ENCODE data around the gene CHRM5.
"Not testable (repeated sequence)": the region's sequence is repeated elsewhere in the genome, so short reads cannot be mapped to it uniquely, and the experiment has no call there.

CHRM5 gene

DNA sequence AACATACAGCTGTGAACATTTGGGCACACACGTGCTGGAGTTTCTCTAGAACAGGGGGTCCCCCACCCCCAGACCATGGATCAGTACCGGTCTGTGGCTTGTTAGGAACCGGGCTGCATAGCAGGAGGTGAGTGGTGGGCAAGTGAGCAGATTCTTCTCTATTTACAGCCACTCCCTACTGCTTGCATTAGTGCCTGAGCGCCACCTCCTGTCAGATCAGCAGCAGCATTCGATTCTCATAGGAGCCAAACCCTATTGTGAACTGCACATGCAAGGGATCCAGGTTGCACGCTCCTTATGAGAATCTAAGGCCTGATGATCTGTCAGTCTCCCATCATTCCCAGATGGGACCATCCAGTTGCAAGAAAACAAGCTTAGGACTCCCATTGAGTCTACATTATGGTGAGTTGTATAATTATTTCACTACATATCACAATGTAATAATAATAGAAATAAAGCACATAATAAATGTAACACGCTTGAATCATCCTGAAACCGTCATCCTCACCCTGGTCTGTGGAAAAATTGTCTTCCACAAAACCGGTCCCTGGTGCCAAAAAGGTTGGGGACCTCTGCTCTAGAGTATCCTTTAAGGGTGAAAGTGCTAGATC, 25.8 kb downstream of the CHRM5 start:
- DNase-seq, result no peak

DNA sequence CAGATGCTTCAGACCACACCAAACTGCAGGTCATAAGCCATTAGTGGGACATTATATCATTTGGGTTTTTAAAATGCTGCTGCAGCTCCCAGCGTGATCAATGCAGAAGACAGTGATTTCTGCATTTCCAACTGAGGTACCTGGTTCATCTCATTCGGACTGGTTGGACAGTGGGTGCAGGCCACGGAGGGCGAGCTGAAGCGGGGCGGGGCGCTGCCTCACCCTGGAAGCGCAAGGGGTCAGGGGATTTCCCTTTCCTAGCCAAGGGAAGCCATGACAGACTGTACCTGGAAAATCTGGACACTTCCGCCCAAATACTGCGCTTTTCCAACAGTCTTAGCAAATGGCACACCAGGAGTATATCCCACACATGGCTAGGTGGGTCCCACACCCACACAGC, 27.4 kb downstream of the CHRM5 start:
- DNase-seq, result not testable (repeated sequence)

DNA sequence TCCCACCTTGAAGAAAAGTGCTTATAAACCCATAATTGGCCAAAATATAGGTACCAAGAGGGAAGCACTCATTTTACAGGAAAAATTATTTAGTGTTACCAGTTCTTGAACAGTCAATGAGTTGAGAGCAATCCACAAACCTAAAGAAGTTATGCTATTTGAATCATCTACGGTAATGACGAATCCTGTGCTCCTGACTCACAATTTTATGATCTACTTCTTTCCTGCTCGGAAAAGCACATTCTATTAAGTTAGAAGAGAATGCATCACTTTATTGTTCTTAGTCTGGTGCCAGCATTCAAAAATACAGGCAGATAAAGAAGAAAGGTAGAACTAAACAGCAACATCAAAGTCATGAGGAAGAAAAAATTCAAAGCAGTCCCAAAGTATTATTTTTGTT, 33.2 kb downstream of the CHRM5 start:
- DNase-seq, result no peak

DNA sequence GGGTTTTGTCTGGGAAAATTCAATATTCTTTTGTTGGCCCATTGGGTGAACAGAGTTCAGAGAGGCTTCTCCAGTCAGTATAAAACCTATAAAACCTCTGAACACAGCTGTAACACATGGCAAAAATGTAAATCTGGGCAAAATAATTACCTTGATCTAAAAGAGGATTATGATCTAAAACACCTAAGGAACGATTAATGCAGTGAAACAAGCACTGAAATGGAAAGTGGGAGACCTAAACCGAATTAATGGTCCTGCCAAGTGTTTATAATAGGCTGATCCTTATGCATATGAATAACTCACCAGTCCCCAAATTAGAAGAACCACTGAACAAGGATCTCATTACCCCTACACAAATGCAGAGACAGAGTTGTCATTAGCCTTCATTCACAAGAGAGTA, 38.1 kb downstream of the CHRM5 start:
- no peak for DNase-seq

DNA sequence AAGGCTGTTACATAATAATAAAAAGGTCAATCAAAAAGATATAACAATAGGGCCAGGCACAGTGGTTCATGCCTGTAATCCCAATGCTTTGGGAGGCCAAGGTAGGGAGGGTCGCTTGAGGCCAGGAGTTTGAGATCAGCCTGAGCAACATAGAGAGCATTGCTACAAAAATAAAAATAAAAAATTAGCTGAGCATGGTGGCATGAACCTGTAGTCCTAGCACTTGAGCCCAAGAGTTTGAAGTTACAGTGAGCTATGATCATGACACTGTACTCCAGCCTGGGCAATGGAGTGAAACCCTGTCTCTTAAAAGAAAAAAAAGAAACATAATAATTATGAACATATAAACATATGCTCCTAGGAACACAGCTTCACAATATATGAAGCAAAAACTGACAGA, 41.4 kb downstream of the CHRM5 start:
- DNase-seq, result no peak

DNA sequence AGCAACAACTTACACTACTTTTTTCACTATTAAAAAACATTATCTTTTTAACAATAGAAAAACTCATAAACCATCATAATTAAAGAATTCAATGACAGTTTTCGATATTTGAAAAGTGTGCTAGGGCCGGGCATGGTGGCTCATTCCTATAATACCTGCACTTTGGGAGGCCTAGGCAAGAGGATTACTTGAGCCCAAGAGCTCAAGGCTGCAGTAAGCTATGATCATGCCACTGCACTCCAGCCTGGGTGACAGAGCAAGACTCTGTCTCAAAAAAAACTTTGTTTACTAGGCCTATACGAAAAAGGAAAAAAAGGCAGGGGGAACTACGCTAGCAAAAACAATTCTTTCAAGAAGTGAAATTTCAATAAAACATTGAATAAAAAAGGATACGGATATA, 42.6 kb downstream of the CHRM5 start:
- no peak for DNase-seq

DNA sequence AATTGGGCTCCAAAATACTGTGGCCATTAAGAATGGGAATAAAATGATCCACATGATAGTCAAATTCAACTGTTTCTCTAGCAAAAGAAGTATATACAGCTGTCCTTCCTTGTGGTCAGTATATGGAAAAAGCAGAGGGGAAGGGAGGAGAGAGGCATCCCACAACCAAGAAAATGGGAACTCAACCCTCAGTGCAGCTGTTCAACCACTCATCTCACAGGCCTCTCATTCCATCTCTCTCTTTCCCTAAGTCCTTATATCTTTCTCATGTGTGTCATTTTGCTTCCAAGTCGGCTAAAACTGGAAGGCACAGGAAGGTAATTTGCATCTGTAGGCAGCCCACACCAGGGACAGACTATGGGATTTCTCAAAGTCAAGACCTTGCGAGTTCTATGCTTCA, 43.2 kb downstream of the CHRM5 start:
- no peak for DNase-seq

DNA sequence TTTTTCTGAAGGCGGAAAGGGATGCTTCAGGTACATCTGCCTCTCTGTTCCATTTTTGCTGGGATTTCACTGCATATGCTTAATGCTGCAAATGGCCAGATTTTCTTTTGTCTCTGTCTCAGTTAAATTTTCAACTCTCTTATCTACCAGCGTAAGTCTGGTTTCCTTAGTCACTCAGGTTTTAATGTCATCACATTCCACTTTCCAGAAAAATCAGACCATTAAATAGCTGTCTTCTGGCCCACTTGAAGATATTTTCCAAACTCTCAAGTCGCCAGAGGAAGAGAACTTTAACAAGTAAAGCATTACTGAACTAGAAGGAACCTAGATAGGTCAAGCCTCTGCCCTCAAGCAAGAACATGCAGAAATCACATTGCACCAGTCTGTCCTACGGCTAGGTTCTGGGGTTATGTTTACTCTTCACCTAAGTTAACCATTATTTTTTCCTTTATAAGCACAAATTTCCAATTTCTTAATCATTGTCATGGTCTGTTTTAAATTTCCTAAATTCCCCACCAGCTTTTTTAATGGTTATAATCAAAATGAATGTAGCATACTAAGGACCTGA, 44.2 kb downstream of the CHRM5 start:
- no peak for DNase-seq

DNA sequence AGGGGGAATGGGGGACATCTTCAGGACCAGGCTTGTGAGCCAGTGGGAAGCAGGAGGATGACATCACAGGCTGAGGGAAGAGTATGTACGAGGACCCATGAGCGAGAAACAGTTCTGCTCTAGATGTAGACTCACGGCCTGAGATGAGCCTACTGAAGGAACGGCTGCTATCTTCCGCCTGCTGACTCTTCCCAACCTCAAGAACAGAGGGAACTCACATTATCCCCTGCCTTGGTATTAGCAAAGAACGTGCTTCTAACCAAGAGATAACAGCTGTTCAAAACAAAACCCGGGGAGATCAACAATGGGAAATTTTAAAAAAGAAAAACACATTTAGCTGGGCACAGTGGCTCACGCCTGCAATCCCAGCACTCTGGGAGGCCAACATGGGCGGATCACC, 45.4 kb downstream of the CHRM5 start:
- DNase-seq, result no peak

DNA sequence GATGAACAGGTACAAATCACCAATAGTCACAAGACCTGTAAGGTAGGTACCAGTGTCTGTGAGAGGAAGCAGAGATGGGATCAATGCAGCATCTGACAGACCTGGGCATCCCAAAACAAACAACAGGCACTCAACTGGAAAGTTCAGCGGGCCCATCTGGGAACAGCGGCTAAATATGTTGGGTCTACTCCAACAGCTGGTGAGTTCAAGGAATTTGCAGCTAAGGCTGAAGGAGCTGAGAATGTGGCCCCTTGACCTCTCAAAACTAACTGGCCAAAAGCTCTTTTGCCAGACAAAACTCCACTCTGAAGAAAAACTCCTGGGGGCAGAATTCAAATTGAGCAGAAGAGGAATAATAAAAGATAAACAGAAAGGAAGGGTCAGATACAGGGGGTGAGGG, 46.3 kb downstream of the CHRM5 start:
- DNase-seq, result no peak

DNA sequence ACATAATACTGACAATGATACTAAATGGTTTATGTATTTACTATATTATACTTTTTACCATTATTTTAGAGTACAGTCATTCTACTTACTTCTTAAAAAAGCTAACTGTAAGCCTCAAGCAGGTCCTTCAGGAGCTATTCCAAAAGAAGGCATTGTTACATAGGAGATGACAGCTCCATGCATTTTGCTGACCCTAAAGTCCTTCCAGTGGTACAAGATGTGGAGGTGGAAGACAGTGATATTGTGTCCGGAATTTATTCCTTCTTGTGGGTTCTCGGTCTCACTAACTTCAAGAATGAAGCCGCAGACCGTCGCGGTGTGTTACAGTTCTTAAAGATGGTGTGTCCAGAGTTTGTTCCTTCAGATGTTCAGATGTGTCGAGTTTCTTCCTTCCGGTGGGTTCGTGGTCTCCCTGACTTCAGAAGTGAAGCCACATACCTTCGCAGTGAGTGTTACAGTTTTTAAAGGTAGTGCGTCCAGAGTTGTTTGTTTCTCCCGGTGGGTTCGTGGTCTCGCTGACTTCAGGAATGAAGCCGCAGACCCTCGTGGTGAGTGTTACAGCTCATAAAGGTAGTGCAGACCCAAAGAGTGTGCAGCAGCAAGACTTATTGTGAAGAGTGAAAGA, 49.8 kb downstream of the CHRM5 start:
- DNase-seq, result no peak

DNA sequence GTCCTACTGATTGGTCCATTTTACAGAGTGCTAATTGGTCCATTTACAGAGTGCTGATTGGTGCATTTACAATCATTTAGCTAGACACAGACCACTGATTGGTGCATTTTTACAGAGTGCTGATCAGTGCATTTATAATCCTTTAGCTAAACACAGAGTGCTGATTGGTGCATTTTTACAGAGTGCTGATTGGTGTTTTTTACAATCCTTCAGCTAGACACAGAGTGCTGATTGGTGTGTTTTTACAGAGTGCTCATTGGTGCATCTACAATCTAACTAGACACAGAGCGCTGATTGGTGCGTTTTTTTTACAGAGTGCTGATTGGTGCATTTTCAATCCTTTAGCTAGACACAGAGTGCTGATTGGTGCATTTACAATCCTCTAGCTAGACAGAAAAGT, 50.4 kb downstream of the CHRM5 start:
- DNase-seq, result not testable (repeated sequence)

DNA sequence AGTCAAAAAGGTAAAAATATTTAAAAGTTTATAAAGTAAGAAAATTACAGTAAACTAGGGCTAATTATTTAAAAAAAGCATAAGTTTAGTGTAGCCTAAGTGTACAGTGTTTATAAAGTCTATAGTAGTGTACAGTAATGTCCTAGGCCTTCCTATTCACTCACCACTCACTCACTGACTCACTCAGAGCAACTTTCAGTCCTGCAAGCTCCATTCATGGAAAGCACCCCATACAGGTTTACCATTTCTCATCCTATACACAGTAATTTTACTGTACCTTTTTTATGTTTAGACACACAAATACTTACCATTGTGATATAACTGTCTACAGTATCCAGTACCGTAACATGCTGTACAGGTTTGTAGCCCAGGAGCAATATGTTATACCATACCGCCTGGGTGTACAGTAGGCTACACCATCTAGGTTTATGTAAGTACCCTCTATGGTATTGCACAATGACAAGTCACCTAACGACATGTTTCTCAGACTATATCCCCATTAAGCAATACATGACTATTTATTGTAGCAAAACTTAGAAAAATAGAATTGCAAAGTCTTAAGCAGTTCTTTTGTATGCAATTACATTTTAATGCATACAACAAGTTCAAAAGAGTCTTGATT, 51.2 kb downstream of the CHRM5 start:
- no peak for DNase-seq

DNA sequence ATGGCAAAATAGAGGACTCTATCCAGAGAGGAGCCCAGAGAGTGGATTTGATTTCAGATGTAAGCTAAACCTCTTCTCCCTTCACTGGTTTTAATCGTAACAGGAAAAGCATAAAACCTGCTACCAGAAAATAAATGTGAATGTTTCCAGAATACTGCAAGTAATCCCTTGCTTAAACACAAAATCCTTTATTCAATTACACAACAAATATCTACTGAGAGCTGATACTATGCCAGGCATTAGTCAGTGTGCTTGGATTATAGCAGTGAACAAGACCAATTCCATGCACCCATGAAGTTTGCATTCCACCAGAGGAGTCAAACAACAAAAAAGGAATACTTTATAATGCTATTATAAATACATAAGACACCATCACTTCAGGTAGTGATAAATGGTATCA, 55.6 kb downstream of the CHRM5 start:
- DNase-seq, result no peak

DNA sequence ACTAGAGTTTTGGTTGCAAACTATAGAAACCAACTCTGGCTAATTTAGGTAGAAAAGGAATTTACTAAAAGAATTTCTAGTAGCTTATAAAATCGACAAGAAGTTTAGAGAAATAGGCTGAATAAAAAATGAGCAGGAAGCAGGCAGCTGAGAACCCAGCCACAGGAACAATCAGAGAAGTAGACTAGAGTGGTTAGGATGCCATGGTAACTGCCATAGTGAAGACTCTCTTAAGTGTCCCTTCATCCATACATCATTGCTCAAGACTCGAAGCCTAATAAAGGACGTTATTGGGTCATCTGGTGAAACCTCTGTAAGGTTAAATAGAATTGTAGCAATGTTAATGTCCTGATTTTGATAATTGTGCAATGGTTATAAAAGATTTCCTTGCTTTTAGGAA, 57.0 kb downstream of the CHRM5 start:
- DNase-seq, result no peak

DNA sequence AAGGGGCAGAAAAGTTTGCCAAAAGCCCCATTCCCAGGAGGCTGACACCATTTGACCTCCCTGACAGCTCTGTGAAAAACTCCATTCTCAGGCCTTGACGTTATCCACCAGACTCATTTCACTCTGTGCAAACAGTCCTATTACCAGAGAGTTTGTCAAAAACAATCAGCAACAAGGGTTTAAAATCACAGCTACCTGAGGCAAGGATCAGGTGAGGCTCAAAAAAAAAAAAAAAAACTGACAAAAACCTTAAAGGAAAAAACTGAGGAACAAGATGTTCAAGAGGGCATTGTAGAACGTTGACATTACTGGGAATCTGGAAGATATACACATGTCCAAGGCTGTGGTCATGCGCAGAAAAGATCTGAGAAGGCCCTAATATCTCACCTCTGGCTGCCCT, 59.3 kb downstream of the CHRM5 start:
- no peak for DNase-seq

DNA sequence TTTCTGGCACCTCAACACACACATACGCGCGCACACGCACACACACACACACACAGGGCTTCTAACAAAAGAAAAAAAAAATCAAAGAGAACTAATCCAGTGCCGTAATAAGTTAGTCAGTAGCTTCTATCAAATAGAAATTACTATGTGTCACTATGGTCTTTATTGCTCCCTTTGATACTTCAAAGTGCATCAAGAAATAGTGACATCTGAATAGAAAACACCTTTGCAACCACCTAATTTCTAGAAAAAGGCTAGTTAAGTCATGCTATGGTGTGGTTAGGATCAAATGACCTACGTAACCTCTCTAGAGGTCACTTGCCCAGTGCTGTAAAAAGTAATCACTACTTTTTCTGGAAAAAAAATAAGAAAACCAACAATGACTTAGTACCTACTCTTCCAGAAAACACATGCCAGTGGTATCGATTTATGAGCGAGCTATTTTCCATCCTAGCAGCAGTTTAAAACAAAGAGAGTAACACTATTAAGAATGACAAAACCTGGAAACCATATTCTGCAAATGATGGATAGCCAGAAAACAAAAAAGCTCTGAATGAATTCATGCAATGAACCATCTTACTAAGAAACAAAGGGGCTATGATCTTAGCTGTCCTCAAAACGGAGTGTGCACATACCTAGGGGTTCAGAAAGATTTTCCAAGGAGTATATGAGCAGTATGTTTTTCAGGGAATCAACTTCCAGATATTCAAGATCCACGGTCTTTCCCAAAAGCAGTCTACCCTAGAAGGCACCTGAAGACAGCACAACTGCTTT, 63.9 kb downstream of the CHRM5 start:
- no peak for DNase-seq

DNA sequence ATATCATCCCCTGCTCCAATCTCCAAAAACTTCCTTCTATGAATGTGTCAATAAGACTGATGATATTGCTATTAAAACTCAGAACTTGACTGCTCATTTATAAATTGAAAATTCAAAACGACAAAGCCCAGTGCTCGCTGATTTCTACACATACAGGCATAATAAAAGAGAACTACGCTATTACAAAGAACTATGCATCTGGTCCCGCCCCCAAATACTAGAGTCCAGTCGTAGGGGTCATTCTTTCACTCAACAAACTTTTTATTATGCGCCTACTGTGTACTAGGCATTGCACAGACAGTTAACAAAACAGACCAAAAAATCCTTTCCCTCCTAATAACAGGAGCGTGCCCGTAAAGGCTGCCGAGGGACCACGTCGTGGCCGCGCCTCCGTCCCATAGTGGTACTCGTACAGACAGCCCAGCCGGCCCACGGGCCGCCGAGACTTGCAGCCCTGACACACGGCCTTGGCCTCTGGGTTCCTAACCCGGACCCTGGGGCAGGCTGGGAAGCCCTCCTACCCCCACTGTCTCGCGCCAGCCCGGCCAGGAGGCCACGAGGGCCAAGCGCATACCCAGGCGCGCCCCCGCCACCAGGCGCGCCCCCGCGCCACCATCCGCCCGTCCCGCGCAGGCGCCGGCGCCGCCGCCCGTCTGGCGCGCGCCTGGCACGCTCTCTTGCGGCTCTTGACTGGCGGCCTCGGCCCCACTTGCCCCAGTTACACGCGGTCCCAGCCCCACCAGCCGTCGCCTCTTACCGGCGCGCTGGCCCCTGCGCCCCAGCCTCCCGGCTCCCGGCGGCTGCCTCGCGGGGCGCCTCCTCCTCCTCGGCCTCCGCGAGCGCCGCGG, 70.0 kb downstream of the CHRM5 start:
- DNase-seq, result peak; percentile 74

DNA sequence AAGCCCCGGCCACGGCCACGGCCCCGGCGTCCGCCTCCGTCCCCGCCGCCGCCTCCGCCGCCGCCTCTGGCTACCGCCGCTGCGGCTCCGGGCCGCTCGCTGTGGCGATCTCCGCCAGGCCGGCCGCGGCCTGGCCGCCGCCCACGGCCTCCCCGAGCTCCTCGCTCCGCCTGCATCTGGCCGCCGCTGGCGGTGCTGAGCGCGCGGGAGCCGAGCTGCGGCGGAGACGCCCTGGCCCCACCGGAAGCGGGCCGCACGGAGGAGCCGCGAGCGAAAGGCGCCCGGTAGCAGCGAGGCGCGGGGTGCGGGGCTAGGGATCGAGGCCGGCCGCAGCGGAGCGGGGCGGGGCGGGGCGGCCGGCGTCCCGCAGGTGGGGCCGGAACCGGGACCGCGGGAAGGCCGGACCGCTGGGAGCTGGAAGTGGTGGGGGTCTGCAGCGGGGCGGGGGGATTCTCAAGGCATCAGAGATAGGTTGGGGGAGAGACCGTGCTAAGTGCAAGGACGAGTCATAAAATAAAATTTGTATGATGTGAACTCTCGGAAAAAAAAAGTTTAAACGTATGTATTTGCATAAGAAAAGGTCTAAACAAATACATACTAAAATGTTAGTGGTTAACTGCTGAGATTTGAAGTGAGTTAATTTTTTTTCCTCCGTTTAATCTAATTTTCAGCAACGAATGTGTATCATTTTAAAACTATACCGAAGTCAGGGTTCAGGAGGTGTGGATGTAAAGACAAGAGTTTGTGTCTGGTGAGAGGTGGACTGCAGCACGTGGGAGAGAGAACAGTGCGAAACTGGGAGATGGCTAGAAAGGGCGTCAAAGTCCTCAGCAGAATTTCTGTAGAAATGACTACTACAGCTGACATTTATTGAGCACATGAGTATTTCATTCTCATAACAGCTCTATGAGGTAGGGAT, 70.8 kb downstream of the CHRM5 start, which contains the start of gene AVEN:
TSS of gene AVEN (minus strand) at position 334 of the 919 bp plus-strand sequence. CDS start at position 176, 158 bp downstream.
- DNase-seq, result peak; percentile 66

DNA sequence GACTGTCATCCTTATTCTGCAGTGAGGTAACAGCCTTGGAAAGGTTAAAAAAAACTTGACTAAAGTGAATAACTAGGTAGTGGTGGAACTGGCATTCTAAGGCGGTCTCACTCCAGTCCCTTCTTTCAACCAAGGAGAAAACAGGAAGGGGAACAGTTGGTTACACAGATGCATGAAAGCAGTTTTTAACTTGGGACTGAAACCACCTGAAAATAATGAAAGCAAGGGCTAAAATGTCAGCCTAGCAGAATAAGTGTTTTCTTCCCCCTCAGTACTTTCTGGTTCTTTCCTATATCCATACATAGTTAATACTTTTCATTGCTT, 71.5 kb downstream of the CHRM5 start:
- DNase-seq, result no peak

DNA sequence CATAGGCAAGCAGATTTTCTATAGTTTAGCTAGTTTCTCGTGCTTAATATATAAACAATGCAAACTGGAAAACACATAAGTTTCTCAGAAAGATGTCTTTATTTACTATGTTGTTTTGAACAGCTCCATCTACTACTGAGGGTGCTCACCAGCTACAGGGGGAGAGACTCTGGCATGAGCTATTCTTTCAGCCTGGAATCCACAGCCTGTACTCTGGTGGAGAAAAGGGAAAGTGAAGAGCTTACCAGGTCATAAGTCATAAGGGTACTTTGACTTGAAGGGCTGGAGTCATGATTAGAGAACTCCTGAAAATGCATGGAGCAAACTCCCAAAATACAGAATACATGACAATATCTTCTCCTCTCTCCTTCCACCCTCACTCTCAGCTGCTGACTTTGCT, 75.1 kb downstream of the CHRM5 start:
- no peak for DNase-seq

DNA sequence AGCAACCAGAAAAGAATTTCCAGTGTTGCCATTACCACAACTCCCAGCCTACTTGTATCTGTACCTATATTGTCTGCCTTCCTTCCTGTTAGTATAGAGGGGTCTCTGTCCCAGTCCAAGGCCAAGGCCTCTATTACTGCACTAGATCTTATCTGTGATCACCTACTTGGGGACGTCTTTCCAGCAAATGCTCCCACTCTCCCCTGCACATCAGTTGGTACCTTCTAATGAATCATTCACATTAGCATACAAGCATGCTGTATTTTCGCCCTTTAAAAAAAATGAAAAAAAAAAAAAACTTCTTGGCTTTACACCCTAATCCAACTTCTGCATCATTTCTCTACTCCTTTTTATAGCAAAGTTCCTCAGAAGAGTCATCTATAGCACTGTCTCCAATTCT, 75.5 kb downstream of the CHRM5 start:
- no peak for DNase-seq

All from stimulated activated CD4-positive, alpha-beta T cell treated with anti-CD3 and anti-CD28 coated beads, Interleukin-4, amount 100 ng/mL, for 24 hours (primary cell).